Neural cell (in vitro differentiated cells): Measurements from ENCODE around the gene IGF2BP2. TPM values are rescaled to one million over a fixed set of nuclear protein-coding genes. Genes with fewer than 3 reads are reported as not detected.

Experiments
- H2AFZ ChIP-seq: fragments of 200-600, 300-800 bp; sonication (generic), shearing (Covaris generic); 2 replicates; pipeline ENCODE4 v1.6.0; 2014; ENCODE audit warnings: low read depth, mild to moderate bottlenecking, antibody characterized with exemption, low read length, moderate library complexity
- H3F3A ChIP-seq: fragments of 200-600 bp; shearing (Covaris generic); 2 replicates; pipeline ENCODE4 v1.6.1; 2016; ENCODE audit warnings: mild to moderate bottlenecking, moderate library complexity, mixed read lengths, antibody characterized with exemption, low read length; ENCODE audit not compliant: insufficient read depth, poor library complexity, severe bottlenecking
- H3K27ac ChIP-seq: fragments of 200-600, 300-800 bp; sonication (generic), shearing (Covaris generic); 2 replicates; pipeline ENCODE4 v1.5.1; 2014; ENCODE audit warnings: mild to moderate bottlenecking, low read length, moderate library complexity
- H3K27me3 ChIP-seq: fragments of 300-800, 200-600 bp; sonication (generic), shearing (Covaris generic); 2 replicates; pipeline ENCODE4 v1.6.0; 2014; ENCODE audit warnings: mild to moderate bottlenecking, low read depth, low read length, moderate library complexity; ENCODE audit not compliant: insufficient read depth
- H3K36me3 ChIP-seq: fragments of 300-800, 200-600 bp; sonication (generic), shearing (Covaris generic); 2 replicates; pipeline ENCODE4 v1.5.1; 2014; ENCODE audit warnings: mild to moderate bottlenecking, antibody characterized with exemption, low read length, moderate library complexity; ENCODE audit not compliant: insufficient read depth
- H3K4me2 ChIP-seq: fragments of 300-800, 200-600 bp; sonication (generic), shearing (Covaris generic); 2 replicates; pipeline ENCODE4 v1.6.0; 2014; ENCODE audit warnings: mild to moderate bottlenecking, low read length
- H3K4me3 ChIP-seq: fragments of 300-800, 200-600 bp; sonication (generic), shearing (Covaris generic); 2 replicates; pipeline ENCODE4 v1.5.1; 2014; ENCODE audit warnings: mild to moderate bottlenecking, low read length, moderate library complexity
- H3K79me2 ChIP-seq: fragments of 200-600 bp; shearing (Covaris generic); replicated peaks from 2 replicates; pipeline ENCODE4 v1.6.0; 2014; ENCODE audit warnings: mild to moderate bottlenecking, low read length, moderate library complexity; ENCODE audit not compliant: insufficient read depth
- H3K9ac ChIP-seq: fragments of 300-800, 200-600 bp; sonication (generic), shearing (Covaris generic); 2 replicates; pipeline ENCODE4 v1.6.1; 2016; ENCODE audit warnings: mild to moderate bottlenecking, low read length, mixed read lengths
- H3K9me2 ChIP-seq: fragments of 200-600 bp; shearing (Covaris generic); 2 replicates; pipeline ENCODE4 v1.6.1; 2016; ENCODE audit warnings: mild to moderate bottlenecking, low read length, mixed read lengths; ENCODE audit not compliant: insufficient read depth
- H3K9me3 ChIP-seq: fragments of 200-600, 300-800 bp; sonication (generic), shearing (Covaris generic); 2 replicates; pipeline ENCODE4 v1.6.1; 2016; ENCODE audit warnings: mild to moderate bottlenecking, mixed run types, low read length, moderate library complexity, mixed read lengths
- H4K20me1 ChIP-seq: fragments of 200-600 bp; shearing (Covaris generic); 2 replicates; pipeline ENCODE4 v1.6.1; 2016; ENCODE audit warnings: mild to moderate bottlenecking, mixed run types; ENCODE audit not compliant: insufficient read depth
- CTCF ChIP-seq: fragments of 450-650 bp; IDR thresholded peaks from 2 replicates; pipeline ENCODE4 v1.5.1; 2014; ENCODE audit warnings: antibody characterized with exemption, mild to moderate bottlenecking, moderate library complexity; ENCODE audit not compliant: poor library complexity, severe bottlenecking
- EP300 ChIP-seq: fragments of 450-650 bp; conservative IDR thresholded peaks from 2 replicates; pipeline ENCODE4 v1.6.1; 2014; ENCODE audit warnings: antibody characterized with exemption, mild to moderate bottlenecking, moderate library complexity; ENCODE audit not compliant: poor library complexity, severe bottlenecking
- EZH2 ChIP-seq: fragments of 200-600, 300-800 bp; shearing (Covaris generic), sonication (generic); IDR thresholded peaks from 2 replicates; pipeline ENCODE4 v1.6.1; 2014; ENCODE audit warnings: antibody characterized with exemption, low read length, borderline replicate concordance, mild to moderate bottlenecking; ENCODE audit not compliant: insufficient read depth, poor library complexity, severe bottlenecking
- MXI1 ChIP-seq: fragments of 450-650 bp; conservative IDR thresholded peaks from 2 replicates; pipeline ENCODE4 v1.6.1; 2014; ENCODE audit warnings: antibody characterized with exemption, mild to moderate bottlenecking; ENCODE audit not compliant: poor library complexity, severe bottlenecking
- POLR2AphosphoS5 ChIP-seq: IDR thresholded peaks from 2 replicates; pipeline ENCODE4 v1.6.1; 2012
- RAD21 ChIP-seq: fragments of 450-650 bp; conservative IDR thresholded peaks from 2 replicates; pipeline ENCODE4 v1.6.1; 2014; ENCODE audit warnings: antibody characterized with exemption, mild to moderate bottlenecking, moderate library complexity
- REST ChIP-seq: IDR thresholded peaks from 2 replicates; pipeline ENCODE4 v1.6.1; 2012; ENCODE audit warnings: borderline replicate concordance
- SMC3 ChIP-seq: fragments of 450-650 bp; conservative IDR thresholded peaks from 2 replicates; pipeline ENCODE4 v1.6.1; 2014; ENCODE audit warnings: antibody characterized with exemption, mild to moderate bottlenecking, moderate library complexity; ENCODE audit not compliant: poor library complexity
- TAF1 ChIP-seq: IDR thresholded peaks from 2 replicates; pipeline ENCODE4 v1.6.1; 2012; ENCODE audit warnings: low read depth
- polyA plus RNA-seq: library from polyadenylated mRNA; depleted of rRNA; stranded (reverse); fragments of >200 nt; gene quantifications from 2 replicates; pipeline ENCODE4 v1.2.3, GENCODE V29; 2014

The IGF2BP2 gene
- polyA plus RNA-seq, 1 donor from 2014 or later, result 46.6 TPM

- Histone ChIP-seq H4K20me1 (peaks cover 26% of the 10 kb centered on the region), H3K4me3 (no peak overlapping the region), H3F3A (no peaks in the 10 kb centered on the region), H3K9me3 (no peaks in the 10 kb centered on the region), H3K27ac (no peak overlapping the region), H3K27me3 (no peaks in the 10 kb centered on the region), H3K9me2 (no peaks in the 10 kb centered on the region), H3K9ac (no peak overlapping the region), H3K4me2 (no peak overlapping the region), H3K79me2 (peaks cover 85% of the 10 kb centered on the region), H3K36me3 (no peaks in the 10 kb centered on the region), H2AFZ (no peak overlapping the region)
- TF ChIP-seq REST (no peak), EP300 (no peak), MXI1 (no peak), POLR2AphosphoS5 (no peak), TAF1 (no peak), EZH2 (no peak), RAD21 (no peak), CTCF (no peak), SMC3 (no peak)
Measured at GRCh38 chr3:185724251-185724650, 100.6 kb downstream of the IGF2BP2 start.

- Histone ChIP-seq H3K4me3 (no peak overlapping the region), H3K36me3 (no peaks in the 10 kb centered on the region), H3K27ac (no peak overlapping the region), H3K4me2 (no peak overlapping the region), H3K9ac (no peak overlapping the region), H3K79me2 (peaks cover 82% of the 10 kb centered on the region), H4K20me1 (peaks cover 16% of the 10 kb centered on the region), H3K9me2 (no peaks in the 10 kb centered on the region), H3K9me3 (no peaks in the 10 kb centered on the region), H2AFZ (no peak overlapping the region), H3F3A (no peaks in the 10 kb centered on the region), H3K27me3 (no peaks in the 10 kb centered on the region)
- no peak for TF ChIP-seq CTCF
- no peak for TF ChIP-seq RAD21
- no peak for TF ChIP-seq REST
- TF ChIP-seq SMC3, result no peak
- TF ChIP-seq POLR2AphosphoS5, result no peak
- no peak for TF ChIP-seq EP300
- no peak for TF ChIP-seq EZH2
Measured at GRCh38 chr3:185722881-185723280, 102.0 kb downstream of the IGF2BP2 start.
